ENCODE measurements around the gene CSH2. TPM values are rescaled to one million over a fixed set of nuclear protein-coding genes. Genes with fewer than 3 reads are reported as not detected.
A peak's percentile ranks its signal among the peaks of the same experiment; 100 is the strongest.

The CSH2 gene
- total RNA-seq, 1 donor from 2014 or later, result not detected

GRCh38 chr17:63842540-63843386, 30.7 kb downstream of the CSH2 start, which contains the start of gene SMARCD2:
SMARCD2 (minus strand) TSS chr17:63842685; CDS start chr17:63842674, 11 bp downstream.
- H3K36me3 Mint-ChIP-seq (ENCODE audit: low read depth), result peaks cover 19% of the 10 kb centered on the region
- H3K4me3 Mint-ChIP-seq (ENCODE audit: low read depth), result peak within 1 kb of the TSS; percentile 95
- intact Hi-C loops (cut with micrococcal nuclease), result loop anchor here (1.0 to 10.0 kb wide), 8 partner anchors 15 to 302 kb away; partner anchors contain the start of genes CCDC47, DCAF7, FTSJ3 and LIMD2
- peak; percentile 97 for DNase-seq (ENCODE audit: low spot score)
- H3K9me3 Mint-ChIP-seq, result peaks cover under 1% of the 10 kb centered on the region
- H3K4me1 Mint-ChIP-seq (ENCODE audit: low read depth), result peaks cover 24% of the 10 kb centered on the region
- H3K27me3 Mint-ChIP-seq (ENCODE audit: low read depth), result no peaks in the 10 kb centered on the region
- peak within 1 kb of the TSS; percentile 92 for H3K27ac Mint-ChIP-seq

GRCh38 chr17:63842173-63842539, 31.3 kb downstream of the CSH2 start:
- intact Hi-C loops (cut with micrococcal nuclease), result loop anchor here (2.0 to 10.0 kb wide), 6 partner anchors 100 to 303 kb away; partner anchors contain the start of genes DCAF7, LIMD2, MAP3K3 and PRR29
- H3K27me3 Mint-ChIP-seq (ENCODE audit: low read depth), result no peaks in the 10 kb centered on the region
- peak overlapping the region; percentile 95 for H3K4me3 Mint-ChIP-seq (ENCODE audit: low read depth)
- H3K27ac Mint-ChIP-seq, result peak overlapping the region; percentile 92
- H3K9me3 Mint-ChIP-seq, result no peaks in the 10 kb centered on the region
- H3K4me1 Mint-ChIP-seq (ENCODE audit: low read depth), result peaks cover 24% of the 10 kb centered on the region
- DNase-seq (ENCODE audit: low spot score), result no peak
- peaks cover 19% of the 10 kb centered on the region for H3K36me3 Mint-ChIP-seq (ENCODE audit: low read depth)

- Mint-ChIP-seq H3K4me1 (ENCODE audit: low read depth) (peaks cover 26% of the 10 kb centered on the region), H3K36me3 (ENCODE audit: low read depth) (peaks cover 25% of the 10 kb centered on the region), H3K27me3 (ENCODE audit: low read depth) (no peaks in the 10 kb centered on the region), H3K27ac (peak overlapping the region; percentile 92), H3K9me3 (no peaks in the 10 kb centered on the region), H3K4me3 (ENCODE audit: low read depth) (peak overlapping the region; percentile 95)
- no peak for DNase-seq (ENCODE audit: low spot score)
- intact Hi-C loops (cut with micrococcal nuclease), result loop anchor here (2.0 to 10.0 kb wide), 6 partner anchors 99 to 303 kb away; partner anchors contain the start of genes DCAF7, LIMD2, MAP3K3 and PRR29
Measured at GRCh38 chr17:63841350-63842172, 31.9 kb downstream of the CSH2 start.

- DNase-seq (ENCODE audit: low spot score), result no peak
- Mint-ChIP-seq H3K36me3 (ENCODE audit: low read depth) (peaks cover 30% of the 10 kb centered on the region), H3K4me1 (ENCODE audit: low read depth) (peaks cover 26% of the 10 kb centered on the region), H3K9me3 (no peaks in the 10 kb centered on the region), H3K27me3 (ENCODE audit: low read depth) (no peaks in the 10 kb centered on the region), H3K27ac (peak overlapping the region; percentile 92), H3K4me3 (ENCODE audit: low read depth) (peak overlapping the region; percentile 95)
- intact Hi-C loops (cut with micrococcal nuclease), result loop anchor here (5.0 to 10.0 kb wide), 4 partner anchors 98 to 304 kb away; partner anchors contain the start of genes MAP3K3, PRR29 and STRADA
Measured at GRCh38 chr17:63840591-63841349, 32.7 kb downstream of the CSH2 start.

GRCh38 chr17:63838631-63839171, 34.8 kb downstream of the CSH2 start:
- intact Hi-C loops (cut with micrococcal nuclease), result no loop called here
- peak overlapping the region; percentile 26 for H3K4me3 Mint-ChIP-seq (ENCODE audit: low read depth)
- H3K4me1 Mint-ChIP-seq (ENCODE audit: low read depth), result peaks cover 28% of the 10 kb centered on the region
- peaks cover 51% of the 10 kb centered on the region for H3K36me3 Mint-ChIP-seq (ENCODE audit: low read depth)
- no peaks in the 10 kb centered on the region for H3K9me3 Mint-ChIP-seq
- no peak overlapping the region for H3K27ac Mint-ChIP-seq
- no peak for DNase-seq (ENCODE audit: low spot score)
- no peaks in the 10 kb centered on the region for H3K27me3 Mint-ChIP-seq (ENCODE audit: low read depth)

- H3K36me3 Mint-ChIP-seq (ENCODE audit: low read depth), result peaks cover 57% of the 10 kb centered on the region
Measured at GRCh38 chr17:63837962-63838600, 35.4 kb downstream of the CSH2 start.

GRCh38 chr17:63837480-63837879, 36.0 kb downstream of the CSH2 start:
- H3K4me3 Mint-ChIP-seq (ENCODE audit: low read depth), result no peak overlapping the region
- H3K4me1 Mint-ChIP-seq (ENCODE audit: low read depth), result peaks cover 28% of the 10 kb centered on the region
- H3K36me3 Mint-ChIP-seq (ENCODE audit: low read depth), result peaks cover 63% of the 10 kb centered on the region
- H3K27me3 Mint-ChIP-seq (ENCODE audit: low read depth), result no peaks in the 10 kb centered on the region
- H3K27ac Mint-ChIP-seq, result no peak overlapping the region
- DNase-seq (ENCODE audit: low spot score), result no peak
- no peaks in the 10 kb centered on the region for H3K9me3 Mint-ChIP-seq
- intact Hi-C loops (cut with micrococcal nuclease), result no loop called here

More at GRCh38 chr17:63837962-63838600, 35.4 kb downstream of the CSH2 start:
- H3K4me1 Mint-ChIP-seq (ENCODE audit: low read depth), result peaks cover 28% of the 10 kb centered on the region
- no peaks in the 10 kb centered on the region for H3K27me3 Mint-ChIP-seq (ENCODE audit: low read depth)
- no peaks in the 10 kb centered on the region for H3K9me3 Mint-ChIP-seq
- H3K27ac Mint-ChIP-seq, result peak overlapping the region; percentile 46
- no peak for DNase-seq (ENCODE audit: low spot score)
- intact Hi-C loops (cut with micrococcal nuclease), result no loop called here
- H3K4me3 Mint-ChIP-seq (ENCODE audit: low read depth), result no peak overlapping the region

GRCh38 chr17:63836811-63837210, 36.7 kb downstream of the CSH2 start:
- DNase-seq (ENCODE audit: low spot score), result no peak
- H3K4me3 Mint-ChIP-seq (ENCODE audit: low read depth), result no peak overlapping the region
- H3K27me3 Mint-ChIP-seq (ENCODE audit: low read depth), result no peaks in the 10 kb centered on the region
- H3K4me1 Mint-ChIP-seq (ENCODE audit: low read depth), result peaks cover 32% of the 10 kb centered on the region
- H3K36me3 Mint-ChIP-seq (ENCODE audit: low read depth), result peaks cover 67% of the 10 kb centered on the region
- H3K27ac Mint-ChIP-seq, result no peak overlapping the region
- H3K9me3 Mint-ChIP-seq, result no peaks in the 10 kb centered on the region
- intact Hi-C loops (cut with micrococcal nuclease), result no loop called here

- Mint-ChIP-seq H3K27me3 (ENCODE audit: low read depth) (no peaks in the 10 kb centered on the region), H3K4me3 (ENCODE audit: low read depth) (no peak overlapping the region), H3K36me3 (ENCODE audit: low read depth) (peaks cover 71% of the 10 kb centered on the region), H3K27ac (peak overlapping the region; percentile 42), H3K9me3 (no peaks in the 10 kb centered on the region), H3K4me1 (ENCODE audit: low read depth) (peaks cover 34% of the 10 kb centered on the region)
- no peak for DNase-seq (ENCODE audit: low spot score)
- intact Hi-C loops (cut with micrococcal nuclease), result no loop called here
Measured at GRCh38 chr17:63835167-63835720, 38.2 kb downstream of the CSH2 start.

GRCh38 chr17:63834431-63835166, 38.9 kb downstream of the CSH2 start:
- H3K9me3 Mint-ChIP-seq, result no peaks in the 10 kb centered on the region
- H3K4me3 Mint-ChIP-seq (ENCODE audit: low read depth), result no peak overlapping the region
- DNase-seq (ENCODE audit: low spot score), result peak; percentile 65
- intact Hi-C loops (cut with micrococcal nuclease), result no loop called here
- no peaks in the 10 kb centered on the region for H3K27me3 Mint-ChIP-seq (ENCODE audit: low read depth)
- peak overlapping the region; percentile 74 for H3K27ac Mint-ChIP-seq
- peaks cover 37% of the 10 kb centered on the region for H3K4me1 Mint-ChIP-seq (ENCODE audit: low read depth)
- H3K36me3 Mint-ChIP-seq (ENCODE audit: low read depth), result peaks cover 77% of the 10 kb centered on the region
